HG02852 (cell line): ENCODE results near the gene PRH1.

ENCODE experiments used
- ATAC-seq: cut with Tn5 transposase; IDR thresholded peaks from one replicate; pipeline ENCODE4 v1.9.1; 2021; ENCODE audit warnings: mild to moderate bottlenecking, moderate library complexity; ENCODE audit not compliant: unreplicated experiment

Gene PRH1

DNA sequence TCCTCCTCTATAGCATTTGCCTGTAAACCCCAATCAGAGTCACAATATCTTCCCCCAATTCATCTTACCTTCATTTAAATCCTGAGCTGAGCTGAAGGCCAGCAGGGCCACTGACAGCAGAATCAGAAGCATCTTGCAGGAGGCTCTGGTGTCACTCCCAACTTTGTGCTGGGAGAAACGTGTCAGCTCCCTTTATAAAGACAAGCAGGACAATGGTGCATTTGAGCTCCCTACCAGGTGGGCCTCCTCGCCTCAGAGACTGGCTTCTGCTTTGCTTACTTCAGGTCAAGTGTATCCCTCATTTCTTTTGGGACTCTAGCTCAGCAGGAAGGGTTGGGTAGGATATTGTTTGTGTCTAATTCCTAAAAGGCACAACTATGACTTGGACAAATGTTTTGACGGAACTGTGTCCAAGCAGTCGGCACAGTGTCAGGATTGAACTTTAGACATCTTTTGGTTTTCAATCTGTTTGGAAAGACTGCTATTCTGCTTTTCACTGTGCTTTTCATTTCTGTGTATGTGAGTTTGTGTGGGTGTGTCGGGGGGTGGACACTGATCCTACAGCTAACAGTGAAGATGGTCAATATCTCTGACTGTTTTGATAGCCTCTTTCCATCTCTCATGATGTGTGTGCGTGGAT, at the start of gene PRH1:
Gene PRH1 (minus strand): TSS at position 170 of the 640 bp plus-strand sequence. CDS start 38 bp downstream, at position 132.
- ATAC-seq, result no peak

DNA sequence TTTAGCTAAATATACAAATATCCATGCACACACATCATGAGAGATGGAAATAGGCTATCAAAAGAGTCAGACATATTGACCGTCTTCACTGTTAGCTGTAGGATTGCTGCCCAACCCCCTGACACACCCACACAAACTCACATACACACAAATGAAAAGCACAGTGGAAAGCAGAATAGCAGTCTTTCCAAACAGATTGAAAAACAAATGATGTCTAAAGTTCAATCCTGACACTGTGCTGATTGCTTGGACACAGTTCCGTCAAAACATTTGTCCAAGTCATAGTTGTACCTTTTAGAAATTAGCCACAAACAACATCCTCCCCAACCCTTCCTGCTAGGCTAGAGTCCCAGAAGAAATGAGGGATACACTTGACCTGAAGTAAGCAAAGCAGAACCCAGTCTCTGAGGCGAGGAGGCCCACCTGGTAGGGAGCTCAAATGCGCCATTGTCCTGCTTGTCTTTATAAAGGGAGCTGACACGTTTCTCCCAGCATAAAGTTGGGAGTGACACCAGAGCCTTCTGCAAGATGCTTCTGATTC, 44.8 kb upstream of the PRH1 start, which contains the start of gene PRH2:
Gene PRH2 (plus strand): TSS at position 491 of the 541 bp plus-strand sequence. CDS start 38 bp downstream, at position 529.
- ATAC-seq, result no peak

GRCh38 chr12:10926269-10926668, 42.2 kb upstream of the PRH1 start:
- no peak for ATAC-seq

DNA sequence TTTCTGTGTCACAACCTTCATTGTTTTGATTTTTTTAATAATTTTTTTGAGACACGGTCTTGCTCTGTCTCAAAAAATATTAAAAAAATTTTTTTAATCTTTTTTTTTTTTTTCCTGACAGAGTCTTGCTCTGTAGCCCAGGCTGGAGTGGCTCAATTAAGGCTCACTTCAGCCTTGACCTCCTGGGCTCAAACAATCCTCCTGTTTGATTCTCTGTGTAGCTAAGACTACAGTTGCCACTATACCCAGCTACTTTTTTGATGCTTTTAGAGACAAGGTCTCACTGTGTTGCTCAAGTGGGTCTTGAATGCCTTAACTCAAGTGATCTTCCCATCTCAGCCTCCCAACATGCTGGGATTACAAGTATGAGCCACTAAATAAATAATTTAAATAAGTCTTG, 35.8 kb upstream of the PRH1 start:
- no peak for ATAC-seq

- ATAC-seq, result no peak
Observed at GRCh38 chr12:10910380-10910779, 26.3 kb upstream of the PRH1 start.

- ATAC-seq, result no peak
Observed at GRCh38 chr12:10909462-10909861, 25.4 kb upstream of the PRH1 start, which contains the start of gene TAS2R13. Gene TAS2R13, minus strand, starts transcription at chr12:10909562. Its CDS starts 264 bp downstream, at chr12:10909298.

- ATAC-seq, result no peak
Observed at GRCh38 chr12:10904686-10905085, 20.6 kb upstream of the PRH1 start.

- ATAC-seq, result no peak
Observed at GRCh38 chr12:10901427-10901826, 17.4 kb upstream of the PRH1 start.

DNA sequence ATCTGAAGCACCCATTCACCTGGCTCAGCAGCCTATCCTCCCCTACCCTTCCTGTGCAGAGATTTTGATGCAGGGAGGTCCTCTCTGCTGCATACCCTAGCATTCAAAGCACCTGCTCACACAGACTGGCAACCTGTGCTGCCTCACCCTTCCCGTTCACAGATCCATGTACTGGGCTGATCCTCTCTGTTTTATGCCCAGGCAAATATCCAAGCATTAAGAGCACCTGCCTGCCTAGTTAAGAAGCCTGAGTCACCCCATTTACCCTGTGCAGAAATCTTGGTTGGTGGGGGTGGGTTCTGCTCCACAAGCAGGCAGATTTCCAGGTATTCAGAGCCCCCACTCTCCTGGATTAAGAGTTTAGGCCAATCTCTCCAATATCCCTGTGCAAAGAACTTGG, 16.9 kb upstream of the PRH1 start:
- ATAC-seq, result no peak

- no peak for ATAC-seq
Observed at GRCh38 chr12:10900530-10900929, 16.5 kb upstream of the PRH1 start.

DNA sequence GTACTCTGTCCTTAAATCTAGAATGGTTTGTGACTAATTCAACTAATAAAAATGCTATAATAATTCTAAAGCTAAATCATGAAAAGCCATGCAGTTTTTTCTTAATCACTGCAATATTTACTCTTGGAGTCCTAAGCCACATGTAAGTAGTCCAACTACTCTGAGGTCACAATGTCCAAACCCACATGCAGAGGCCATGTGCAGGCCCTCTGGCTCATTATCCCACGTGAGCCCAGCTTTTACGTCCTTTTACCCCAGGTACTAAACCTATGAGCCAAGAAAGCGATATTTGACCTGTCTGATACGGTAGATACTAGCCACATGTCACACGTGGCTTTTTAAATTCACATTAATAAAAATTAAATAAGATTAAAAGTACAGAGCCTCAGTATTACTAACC, 12.8 kb upstream of the PRH1 start:
- ATAC-seq, result no peak

DNA sequence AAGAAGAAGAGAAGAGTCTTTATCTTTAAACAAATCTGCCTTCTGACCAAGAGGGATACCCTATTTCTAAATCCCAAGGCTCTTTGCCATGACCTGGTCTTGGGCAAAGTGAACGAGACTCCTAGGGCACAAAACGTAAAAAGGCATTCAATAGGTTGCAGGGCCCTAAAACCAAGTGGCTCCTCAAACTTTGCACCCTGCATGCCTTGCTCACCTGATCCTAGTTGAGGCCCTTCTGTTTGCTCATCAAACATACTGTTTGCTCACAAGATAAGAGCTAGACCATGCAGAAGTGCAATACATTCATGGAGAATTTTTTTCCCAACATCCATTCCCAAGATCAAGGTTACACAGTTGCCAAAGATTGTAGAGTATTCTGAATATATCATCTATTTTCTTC, 7.9 kb upstream of the PRH1 start:
- ATAC-seq, result no peak

GRCh38 chr12:10889226-10889625, 5.2 kb upstream of the PRH1 start:
- ATAC-seq, result no peak

DNA sequence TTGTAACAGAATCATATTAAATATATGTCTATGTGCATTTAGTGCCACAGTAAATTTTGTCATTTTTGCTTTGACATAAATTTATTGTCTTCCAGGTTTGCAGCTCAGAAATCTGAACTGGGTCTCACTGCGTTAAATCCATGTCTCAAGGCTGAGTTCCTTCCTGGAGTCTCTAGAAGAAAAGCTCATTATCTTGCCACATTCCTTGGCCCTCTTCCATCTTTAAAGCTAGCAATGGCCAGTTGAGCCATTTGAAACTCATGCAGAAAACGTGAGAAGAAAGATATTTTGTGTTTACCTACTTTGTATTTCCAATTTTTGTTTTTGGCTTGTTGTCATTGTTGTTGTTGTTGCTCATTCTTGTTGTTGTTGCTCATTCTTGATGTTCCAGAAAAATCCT, 10.7 kb downstream of the PRH1 start:
- no peak for ATAC-seq

DNA sequence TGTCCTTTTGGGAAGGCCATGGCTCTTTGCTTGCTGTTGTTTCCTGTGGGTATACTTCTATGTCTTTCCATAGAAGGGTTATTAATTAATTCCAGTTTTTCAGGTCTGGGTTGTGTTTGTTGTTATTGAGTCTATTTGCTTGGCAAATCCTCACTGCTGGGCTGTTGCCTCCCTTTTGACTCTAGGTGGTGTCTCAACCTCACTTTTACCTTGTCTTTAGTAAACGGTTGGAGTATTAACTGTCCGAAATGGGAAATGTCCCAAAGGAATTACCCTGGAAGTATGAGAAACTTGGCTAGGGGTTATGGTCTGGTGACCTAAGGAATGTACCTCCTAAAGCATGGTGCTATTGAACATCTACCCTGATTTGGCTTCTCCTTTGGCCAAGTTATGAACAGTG, 16.7 kb downstream of the PRH1 start:
- ATAC-seq, result no peak

- no peak for ATAC-seq
Observed at GRCh38 chr12:10863512-10864218, 20.4 kb downstream of the PRH1 start.

- ATAC-seq, result no peak
Observed at GRCh38 chr12:10861366-10861765, 22.7 kb downstream of the PRH1 start.

GRCh38 chr12:10855807-10856206, 28.2 kb downstream of the PRH1 start:
- ATAC-seq, result no peak

GRCh38 chr12:10853776-10854175, 30.3 kb downstream of the PRH1 start:
- no peak for ATAC-seq

- ATAC-seq, result no peak
Observed at GRCh38 chr12:10851243-10851858, 32.7 kb downstream of the PRH1 start.

GRCh38 chr12:10849425-10849878, 34.6 kb downstream of the PRH1 start, which contains the start of gene PRR4:
Gene PRR4, minus strand, starts transcription at chr12:10849475. Its CDS starts 38 bp downstream, at chr12:10849437.
- no peak for ATAC-seq
